ENCODE results near the gene RAB11FIP3. TPM values are rescaled to one million over a fixed set of nuclear protein-coding genes. Genes with fewer than 3 reads are reported as not detected.

RAB11FIP3 gene
- total and polyA plus RNA-seq, 5 donors from 2014 or later, result 1.0 to 34.5 (median 1.5) TPM

DNA sequence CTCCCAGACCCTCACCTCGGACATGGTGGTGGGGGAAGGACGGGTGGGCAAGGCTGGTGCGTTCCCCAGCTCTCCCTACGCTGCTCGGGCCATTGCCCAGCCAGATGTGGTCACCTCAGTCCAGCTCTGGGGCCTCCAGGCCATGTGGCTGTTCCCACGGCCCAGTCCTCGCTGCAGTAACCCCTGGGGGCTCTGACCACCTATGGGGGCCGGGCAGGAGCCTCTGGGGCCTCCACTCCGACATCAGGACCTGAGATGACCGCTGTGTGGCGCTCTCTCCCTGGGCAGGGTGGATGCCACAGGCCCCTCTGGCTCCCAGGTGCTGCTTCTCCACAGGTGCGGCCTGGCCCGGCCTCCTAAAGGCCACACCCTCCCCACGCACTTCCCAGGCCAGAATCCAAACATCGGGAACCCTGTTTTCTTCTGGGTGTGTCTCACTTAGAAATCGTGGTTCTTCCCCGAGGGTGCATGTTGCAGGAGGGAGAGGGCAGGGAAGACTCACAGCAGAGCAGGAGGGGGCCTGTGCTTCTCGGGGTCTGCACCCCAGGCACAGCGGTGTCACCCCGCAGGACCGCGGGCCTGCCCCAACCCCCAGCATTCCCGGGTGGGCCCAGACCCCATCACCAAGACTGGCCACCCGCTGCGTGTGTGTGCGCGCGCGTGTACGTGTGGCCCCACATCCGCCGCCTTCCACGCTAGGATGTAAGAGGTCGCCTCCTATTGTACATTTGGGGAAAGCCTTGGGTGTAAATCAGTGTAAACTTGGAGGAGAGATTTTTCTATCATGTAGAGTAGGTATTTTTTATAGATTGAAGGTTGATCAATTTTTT lies 96.1 kb downstream of the RAB11FIP3 start:
- no peak overlapping the region for H3K4me3 ChIP-seq (ENCODE audit: low read depth, low read length)
- ATAC-seq (ENCODE audit: low read depth in 2 of 2) (no peak), DNase-seq (no peak)
- Mint-ChIP-seq H3K9me3 (no peaks in the 10 kb centered on the region), H3K4me1 (peaks cover 0 to 17% (median 7%) of the 10 kb centered on the region in 4 donors), H3K4me3 (no peak overlapping the region), H3K27me3 (no peaks in the 10 kb centered on the region), H3K27ac (no peak overlapping the region), H3K36me3 (no peaks in the 10 kb centered on the region)
- H3K27ac ChIP-seq (ENCODE audit: insufficient read depth, low read length, poor library complexity, severe bottlenecking), result no peak overlapping the region
- H3K27me3 ChIP-seq (ENCODE audit: control insufficient read depth, insufficient read depth, low read length), result no peaks in the 10 kb centered on the region
- H3K9me3 ChIP-seq (ENCODE audit: control insufficient read depth in 2 of 2, low read length in 2 of 2), result no peaks in the 10 kb centered on the region
- H3K4me1 ChIP-seq (ENCODE audit: control insufficient read depth, insufficient read depth, low read length, poor library complexity, severe bottlenecking), result peaks cover 14% of the 10 kb centered on the region
- peaks cover 3% of the 10 kb centered on the region for H3K36me3 ChIP-seq (ENCODE audit: control insufficient read depth, insufficient read depth, low read length)

DNA sequence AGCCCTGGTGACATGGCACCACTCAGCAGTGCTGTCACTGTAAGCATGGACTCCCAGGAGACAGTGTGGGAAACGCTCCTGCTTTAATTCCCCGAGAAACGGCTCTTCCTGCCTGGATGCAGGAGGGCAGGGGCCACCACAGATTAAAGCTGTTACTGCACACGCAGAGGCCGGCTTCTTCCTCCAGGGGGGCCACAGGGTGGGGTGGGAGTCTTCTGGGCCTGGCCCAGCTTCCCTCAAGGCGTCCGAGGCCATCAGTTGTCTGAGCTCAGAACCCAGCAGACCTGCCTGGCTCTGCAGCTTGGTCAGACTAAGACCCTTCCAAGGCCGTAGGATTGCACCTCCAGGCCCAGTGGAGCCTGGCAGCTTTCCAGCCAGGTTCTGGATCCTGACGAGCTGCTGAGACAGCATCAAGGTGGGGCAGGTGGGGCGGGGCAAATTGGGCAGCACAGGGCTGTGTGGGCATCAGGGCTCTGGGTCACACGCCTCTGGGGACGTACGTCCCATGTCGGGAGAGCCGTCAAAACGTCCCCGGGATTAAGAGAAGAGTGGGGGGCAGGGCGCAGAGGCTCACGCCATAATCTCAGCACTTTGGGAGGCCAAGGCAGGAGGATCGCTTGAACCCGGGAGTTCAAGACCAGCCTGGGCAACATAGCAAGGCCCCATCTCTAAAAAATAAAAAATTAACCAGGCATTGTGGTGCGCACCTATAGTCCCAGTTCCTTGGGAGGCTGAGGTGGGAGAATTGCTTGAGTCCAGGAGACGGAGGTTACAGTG lies 97.1 kb downstream of the RAB11FIP3 start:
- no peak overlapping the region for H3K4me3 ChIP-seq (ENCODE audit: low read depth, low read length)
- peak overlapping the region in 1 of 4 donors; percentile 19 for H3K4me3 Mint-ChIP-seq
- DNase-seq (no peak), ATAC-seq (ENCODE audit: low read depth in 2 of 2) (no peak)
- H3K4me1 ChIP-seq (ENCODE audit: control insufficient read depth, insufficient read depth, low read length, poor library complexity, severe bottlenecking), result peaks cover 18% of the 10 kb centered on the region
- no peak overlapping the region for H3K27ac Mint-ChIP-seq
- peaks cover 0 to 19% (median 7%) of the 10 kb centered on the region in 4 donors for H3K4me1 Mint-ChIP-seq
- H3K9me3 ChIP-seq (ENCODE audit: control insufficient read depth in 2 of 2, low read length in 2 of 2), result no peaks in the 10 kb centered on the region
- H3K36me3 Mint-ChIP-seq, result no peaks in the 10 kb centered on the region
- H3K27me3 ChIP-seq (ENCODE audit: control insufficient read depth, insufficient read depth, low read length), result no peaks in the 10 kb centered on the region
- no peaks in the 10 kb centered on the region for H3K9me3 Mint-ChIP-seq
- no peak overlapping the region for H3K27ac ChIP-seq (ENCODE audit: insufficient read depth, low read length, poor library complexity, severe bottlenecking)
- H3K27me3 Mint-ChIP-seq, result no peaks in the 10 kb centered on the region
- H3K36me3 ChIP-seq (ENCODE audit: control insufficient read depth, insufficient read depth, low read length), result peaks cover 3% of the 10 kb centered on the region

DNA sequence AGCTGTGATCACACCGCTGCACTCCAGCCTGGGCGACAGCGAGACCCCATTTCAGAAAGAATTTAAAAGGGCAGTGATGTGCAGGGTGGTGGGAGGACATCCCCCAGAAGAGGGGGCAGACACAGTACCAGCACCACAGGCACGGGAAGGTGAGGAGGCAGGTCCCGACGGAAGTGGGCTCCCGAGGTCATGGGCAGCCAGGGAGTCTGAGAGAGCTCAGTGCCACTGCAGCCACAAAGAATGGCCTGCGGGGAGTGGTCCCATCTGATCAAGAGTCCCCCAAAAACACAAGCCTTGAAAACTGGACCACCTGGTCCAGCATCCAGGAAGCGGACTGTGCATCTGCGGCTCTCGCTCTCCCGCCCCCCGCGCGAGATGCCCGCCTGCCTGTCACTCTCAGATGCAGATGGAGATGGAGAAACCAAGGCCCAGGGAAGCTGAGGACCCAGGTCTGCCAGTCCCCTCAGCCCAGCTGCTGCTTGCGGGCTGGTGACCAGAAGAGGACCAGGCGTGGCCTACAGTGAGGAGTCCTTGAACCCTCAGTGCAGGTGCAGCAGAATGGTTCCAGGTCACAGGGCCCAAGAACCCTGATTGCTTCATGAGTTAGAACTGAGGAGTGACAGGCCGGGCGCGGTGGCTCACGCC lies 97.8 kb downstream of the RAB11FIP3 start:
- Mint-ChIP-seq H3K27me3 (no peaks in the 10 kb centered on the region), H3K9me3 (no peaks in the 10 kb centered on the region), H3K27ac (peak overlapping the region in 1 of 3 donors; percentile 7), H3K4me3 (peak overlapping the region in 3 of 4 donors; percentile 16 to 38 (median 19)), H3K4me1 (peaks cover 0 to 19% (median 7%) of the 10 kb centered on the region in 4 donors), H3K36me3 (no peaks in the 10 kb centered on the region)
- H3K4me1 ChIP-seq (ENCODE audit: control insufficient read depth, insufficient read depth, low read length, poor library complexity, severe bottlenecking), result peaks cover 19% of the 10 kb centered on the region
- H3K9me3 ChIP-seq (ENCODE audit: control insufficient read depth in 2 of 2, low read length in 2 of 2), result no peaks in the 10 kb centered on the region
- DNase-seq (no peak), ATAC-seq (ENCODE audit: low read depth in 2 of 2) (no peak)
- H3K27ac ChIP-seq (ENCODE audit: insufficient read depth, low read length, poor library complexity, severe bottlenecking), result no peak overlapping the region
- no peaks in the 10 kb centered on the region for H3K27me3 ChIP-seq (ENCODE audit: control insufficient read depth, insufficient read depth, low read length)
- H3K36me3 ChIP-seq (ENCODE audit: control insufficient read depth, insufficient read depth, low read length), result peaks cover 3% of the 10 kb centered on the region
- H3K4me3 ChIP-seq (ENCODE audit: low read depth, low read length), result no peak overlapping the region

DNA sequence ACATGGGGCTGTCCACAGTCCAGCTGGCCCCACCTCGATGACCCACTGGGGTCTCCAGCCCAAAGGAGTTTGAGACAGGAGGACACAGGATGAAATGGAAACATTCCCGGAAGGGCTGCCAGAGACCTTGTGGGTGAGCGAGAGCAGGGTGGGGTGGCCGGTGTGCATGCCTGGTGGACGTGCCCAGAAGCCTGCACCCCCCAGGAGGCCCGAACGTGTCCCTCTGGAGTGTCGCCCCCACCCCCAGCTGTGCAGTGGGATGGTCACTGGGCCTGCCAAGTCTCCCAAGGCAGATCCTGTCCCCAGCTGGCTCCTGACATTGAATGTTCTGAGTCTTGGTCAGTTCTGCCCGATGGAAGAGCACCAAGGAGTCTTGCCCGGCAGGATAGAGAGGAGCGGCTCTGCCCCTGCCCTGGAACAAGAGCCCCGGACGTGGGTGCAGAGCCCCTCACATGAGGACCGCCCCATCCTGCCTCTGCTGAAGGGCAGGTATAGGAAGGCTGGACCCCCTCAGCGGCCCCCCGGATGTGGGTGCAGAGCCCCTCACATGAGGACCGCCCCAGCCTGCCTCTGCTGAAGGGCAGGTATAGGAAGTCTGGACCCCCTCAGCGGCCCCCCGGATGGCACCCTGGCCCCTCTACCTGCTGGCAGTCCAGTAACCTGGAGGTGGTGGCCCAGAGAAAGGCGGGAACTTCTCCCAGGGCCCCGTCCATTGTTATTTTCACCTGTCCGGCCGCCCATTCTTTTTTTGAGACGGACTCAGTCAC lies 99.0 kb downstream of the RAB11FIP3 start:
- Histone ChIP-seq H3K4me3 (ENCODE audit: low read depth, low read length) (no peak overlapping the region), H3K27me3 (ENCODE audit: control insufficient read depth, insufficient read depth, low read length) (no peaks in the 10 kb centered on the region), H3K9me3 (ENCODE audit: control insufficient read depth in 2 of 2, low read length in 2 of 2) (no peaks in the 10 kb centered on the region), H3K36me3 (ENCODE audit: control insufficient read depth, insufficient read depth, low read length) (peaks cover 3% of the 10 kb centered on the region), H3K4me1 (ENCODE audit: control insufficient read depth, insufficient read depth, low read length, poor library complexity, severe bottlenecking) (peaks cover 31% of the 10 kb centered on the region), H3K27ac (ENCODE audit: insufficient read depth, low read length, poor library complexity, severe bottlenecking) (no peak overlapping the region)
- no peaks in the 10 kb centered on the region for H3K27me3 Mint-ChIP-seq
- ATAC-seq (ENCODE audit: low read depth in 2 of 2) (no peak), DNase-seq (no peak)
- peak overlapping the region in 1 of 3 donors; percentile 46 for H3K27ac Mint-ChIP-seq
- no peaks in the 10 kb centered on the region for H3K9me3 Mint-ChIP-seq
- H3K36me3 Mint-ChIP-seq, result no peaks in the 10 kb centered on the region
- H3K4me3 Mint-ChIP-seq, result peak overlapping the region in 1 of 4 donors; percentile 11
- peaks cover 0 to 30% (median 10%) of the 10 kb centered on the region in 4 donors for H3K4me1 Mint-ChIP-seq

DNA sequence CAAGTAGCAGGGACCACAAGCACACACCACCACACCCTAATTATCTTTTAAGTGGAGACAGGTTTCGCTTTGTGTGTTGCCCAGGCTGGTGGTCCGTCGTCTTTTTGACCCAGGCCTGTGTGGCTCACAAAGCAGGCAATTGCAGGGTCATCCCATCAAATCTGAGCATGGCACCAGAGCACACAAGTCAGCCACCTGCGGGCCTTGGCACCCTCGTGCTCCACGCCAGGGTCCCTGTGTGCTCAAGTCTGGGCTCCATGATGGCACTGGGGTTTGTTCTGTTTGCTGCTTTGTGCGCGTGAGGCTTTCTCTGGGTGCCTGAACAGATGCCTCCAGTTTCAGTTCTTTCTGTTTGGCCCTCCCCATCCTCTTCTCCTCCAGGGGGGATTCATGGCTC lies 99.7 kb downstream of the RAB11FIP3 start:
- H3K27ac Mint-ChIP-seq, result peak overlapping the region; percentile 60 to 83 (median 62)
- H3K4me3 Mint-ChIP-seq, result peak overlapping the region; percentile 41 to 73 (median 56)
- H3K27me3 Mint-ChIP-seq, result no peaks in the 10 kb centered on the region
- H3K9me3 ChIP-seq (ENCODE audit: control insufficient read depth in 2 of 2, low read length in 2 of 2), result no peaks in the 10 kb centered on the region
- peaks cover 3% of the 10 kb centered on the region for H3K36me3 ChIP-seq (ENCODE audit: control insufficient read depth, insufficient read depth, low read length)
- no peak overlapping the region for H3K4me3 ChIP-seq (ENCODE audit: low read depth, low read length)
- no peaks in the 10 kb centered on the region for H3K9me3 Mint-ChIP-seq
- peaks cover 0 to 36% (median 10%) of the 10 kb centered on the region in 4 donors for H3K4me1 Mint-ChIP-seq
- DNase-seq (no peak), ATAC-seq (ENCODE audit: low read depth in 2 of 2) (no peak)
- H3K36me3 Mint-ChIP-seq, result no peaks in the 10 kb centered on the region
- H3K4me1 ChIP-seq (ENCODE audit: control insufficient read depth, insufficient read depth, low read length, poor library complexity, severe bottlenecking), result peaks cover 38% of the 10 kb centered on the region
- H3K27me3 ChIP-seq (ENCODE audit: control insufficient read depth, insufficient read depth, low read length), result no peaks in the 10 kb centered on the region
- H3K27ac ChIP-seq (ENCODE audit: insufficient read depth, low read length, poor library complexity, severe bottlenecking), result peak overlapping the region; percentile 24

DNA sequence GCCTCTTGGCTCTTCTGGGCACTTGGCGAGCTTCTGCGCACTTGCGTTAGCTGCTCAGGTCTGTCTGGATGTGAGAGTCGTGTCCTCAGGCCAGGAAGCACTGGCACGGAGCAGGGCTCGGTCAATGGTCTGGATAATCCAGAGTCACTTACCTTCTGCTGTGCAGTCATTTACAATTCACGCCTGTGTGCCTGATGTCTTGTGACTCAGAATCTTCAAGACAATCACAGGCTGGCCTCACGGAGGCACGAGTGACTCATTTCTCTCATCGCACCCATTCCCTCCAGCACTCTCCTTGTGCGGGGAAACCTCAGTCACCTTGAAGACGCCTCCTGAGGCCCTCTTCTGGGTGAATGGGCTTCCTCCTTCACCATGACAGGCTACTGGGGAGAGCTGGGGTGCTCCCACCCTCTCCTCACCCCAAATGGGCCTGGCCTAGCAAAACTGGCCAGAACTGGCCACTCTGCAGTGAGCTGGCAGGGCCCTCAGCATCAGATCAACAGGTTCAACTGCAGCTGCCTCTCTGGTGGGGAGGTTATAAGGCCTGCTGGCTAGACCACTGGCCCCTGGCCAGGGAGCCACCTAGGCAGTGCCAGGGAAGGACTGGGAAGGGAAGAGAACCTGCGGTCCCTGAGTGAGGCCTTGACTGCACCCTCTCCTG lies 100.2 kb downstream of the RAB11FIP3 start:
- Histone ChIP-seq H3K27me3 (ENCODE audit: control insufficient read depth, insufficient read depth, low read length) (no peaks in the 10 kb centered on the region), H3K4me1 (ENCODE audit: control insufficient read depth, insufficient read depth, low read length, poor library complexity, severe bottlenecking) (peaks cover 43% of the 10 kb centered on the region), H3K4me3 (ENCODE audit: low read depth, low read length) (no peak overlapping the region), H3K9me3 (ENCODE audit: control insufficient read depth in 2 of 2, low read length in 2 of 2) (no peaks in the 10 kb centered on the region), H3K27ac (ENCODE audit: insufficient read depth, low read length, poor library complexity, severe bottlenecking) (peak overlapping the region; percentile 24), H3K36me3 (ENCODE audit: control insufficient read depth, insufficient read depth, low read length) (no peaks in the 10 kb centered on the region)
- Mint-ChIP-seq H3K27me3 (no peaks in the 10 kb centered on the region), H3K4me3 (peak overlapping the region; percentile 41 to 87 (median 70)), H3K9me3 (no peaks in the 10 kb centered on the region), H3K36me3 (no peaks in the 10 kb centered on the region), H3K4me1 (peaks cover 0 to 40% (median 10%) of the 10 kb centered on the region in 4 donors), H3K27ac (peak overlapping the region; percentile 60 to 83 (median 62))
- ATAC-seq (ENCODE audit: low read depth in 2 of 2) (peak; percentile 10 to 16), DNase-seq (peak in 2 of 3 donors; percentile 4 to 79)

Data from CD4-positive, CD25-positive, alpha-beta regulatory T cell (primary cell).